GM18507 (cell line): ENCODE measurements around the gene USH1G.

Experiments
- DNase-seq: peaks from one replicate; pipeline ENCODE4 v3.0.0; 2011; ENCODE audit warnings: low read depth; ENCODE audit not compliant: insufficient read length; ENCODE audit errors: extremely low spot score
- FAIRE-seq: peaks from 2 replicates; lab custom pipeline; 2011; peaks lifted over from hg19 to GRCh38; lab: Jason Lieb, UNC

USH1G gene

GRCh38 chr17:74954665-74955421 lies 31.8 kb upstream of the USH1G start:
- DNase-seq (no peak), FAIRE-seq (no peak)

GRCh38 chr17:74954115-74954514 lies 31.1 kb upstream of the USH1G start:
- FAIRE-seq (no peak), DNase-seq (no peak)

GRCh38 chr17:74953134-74953687 lies 30.2 kb upstream of the USH1G start:
- DNase-seq (no peak), FAIRE-seq (no peak)

GRCh38 chr17:74952431-74953133 lies 29.5 kb upstream of the USH1G start:
- FAIRE-seq = no peak
- no peak for DNase-seq

- DNase-seq (no peak), FAIRE-seq (no peak)
Measured at GRCh38 chr17:74951680-74952421, 28.8 kb upstream of the USH1G start.

GRCh38 chr17:74951065-74951464 lies 28.0 kb upstream of the USH1G start:
- no peak for FAIRE-seq
- DNase-seq = no peak

- no peak for FAIRE-seq
- DNase-seq = no peak
Measured at GRCh38 chr17:74950207-74950606, 27.2 kb upstream of the USH1G start.

- no peak for FAIRE-seq
- no peak for DNase-seq
Measured at GRCh38 chr17:74949455-74950115, 26.5 kb upstream of the USH1G start.

- FAIRE-seq (no peak), DNase-seq (no peak)
Measured at GRCh38 chr17:74947041-74947754, 24.1 kb upstream of the USH1G start.

- no peak for DNase-seq
- no peak for FAIRE-seq
Measured at GRCh38 chr17:74946641-74947040, 23.6 kb upstream of the USH1G start.

GRCh38 chr17:74945543-74945942 lies 22.5 kb upstream of the USH1G start:
- FAIRE-seq (peak; percentile 88), DNase-seq (peak; percentile 40)

GRCh38 chr17:74943808-74944522 lies 20.9 kb upstream of the USH1G start:
- FAIRE-seq = no peak

GRCh38 chr17:74941128-74941725 lies 18.2 kb upstream of the USH1G start:
- no peak for FAIRE-seq

More at GRCh38 chr17:74943808-74944522, 20.9 kb upstream of the USH1G start:
- no peak for DNase-seq

GRCh38 chr17:74939534-74939933 lies 16.5 kb upstream of the USH1G start:
- no peak for DNase-seq
- FAIRE-seq = no peak

More at GRCh38 chr17:74941128-74941725, 18.2 kb upstream of the USH1G start:
- DNase-seq = no peak

- DNase-seq = no peak
- no peak for FAIRE-seq
Measured at GRCh38 chr17:74938194-74938950, 15.3 kb upstream of the USH1G start.

- FAIRE-seq = no peak
Measured at GRCh38 chr17:74937064-74938051, 14.3 kb upstream of the USH1G start.

More at GRCh38 chr17:74937064-74938051, 14.3 kb upstream of the USH1G start:
- DNase-seq = no peak
